ENCODE data around the gene WIPI1.
"Not testable (repeated sequence)": the region's sequence is repeated elsewhere in the genome, so short reads cannot be mapped to it uniquely, and the experiment has no call there.

DNA sequence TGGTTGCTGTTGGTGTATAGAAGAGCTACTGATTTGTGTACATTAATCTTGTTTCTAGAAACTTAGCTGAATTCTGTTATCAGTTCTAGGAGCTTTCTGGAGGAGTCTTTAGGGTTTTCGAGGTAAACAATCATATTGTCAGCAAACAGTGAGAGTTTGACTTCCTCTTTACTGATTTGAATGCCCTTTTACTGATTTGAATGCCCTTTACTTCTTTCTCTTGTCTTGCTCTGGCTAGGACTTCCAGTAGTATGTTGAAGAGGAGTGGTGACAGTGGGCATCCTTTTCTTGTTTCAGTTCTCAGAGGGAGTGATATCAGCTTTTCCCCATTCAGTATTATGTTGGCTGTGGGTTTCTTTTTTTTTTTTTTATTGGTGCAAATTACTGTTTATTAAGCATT lies 49.6 kb downstream of the WIPI1 start:
- not testable (repeated sequence) for TF ChIP-seq ZNF384 (IDR thresholded peaks at IDR 0.05); SP1 (IDR thresholded peaks at IDR 0.05); TARDBP (IDR thresholded peaks at IDR 0.05); ARNT (IDR thresholded peaks at IDR 0.05); HDGF (IDR thresholded peaks at IDR 0.05; ENCODE audit: borderline replicate concordance); LEF1 (IDR thresholded peaks at IDR 0.05; ENCODE audit: borderline replicate concordance); NFRKB (IDR thresholded peaks at IDR 0.05)

Data from HEK293T (cell line).